Activated naive CD8-positive, alpha-beta T cell treated with anti-CD3 and anti-CD28 coated beads, Interleukin-2, amount 50 U/mL, for 16 hours (primary cell): ENCODE measurements around the gene ROBO3.

Experiments used
- DNase-seq: peaks from one replicate; pipeline ENCODE4 v3.0.0-alpha.2; 2020; ENCODE audit warnings: low read depth, low spot score

ROBO3 gene

DNA sequence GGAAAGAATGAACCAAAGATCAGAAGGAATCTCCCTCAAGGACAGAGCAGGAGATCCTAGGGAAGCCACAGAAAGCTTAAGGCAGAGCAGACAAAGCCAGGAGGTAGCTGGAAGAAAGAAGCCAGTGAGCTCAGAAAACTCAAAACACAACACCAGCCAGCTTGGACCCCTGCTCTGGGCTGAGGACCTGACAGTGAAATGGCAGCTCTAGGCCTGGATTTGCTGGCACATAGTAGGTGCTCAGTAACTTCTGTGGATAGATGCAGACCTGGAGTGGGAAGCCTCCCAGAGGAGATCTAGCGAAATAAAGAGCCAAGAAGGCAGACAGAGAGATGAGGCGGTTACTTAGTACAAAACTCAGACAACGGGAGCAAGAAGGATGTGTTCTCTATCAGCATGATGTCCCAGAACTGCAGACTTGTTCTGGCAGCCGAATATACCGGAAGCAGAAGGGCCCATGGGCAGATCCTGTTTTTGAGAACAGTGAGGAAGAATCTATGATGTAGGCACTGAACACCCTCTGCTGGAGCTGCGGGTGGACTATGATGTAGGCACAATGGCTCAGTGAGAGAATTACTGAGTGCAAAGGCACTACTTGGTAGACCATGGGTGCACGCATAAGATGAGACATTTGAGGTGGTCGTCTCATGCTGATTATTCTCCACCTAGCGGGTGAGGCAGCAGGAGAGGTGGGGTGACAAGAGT lies 27.7 kb downstream of the ROBO3 start:
- DNase-seq: no peak

DNA sequence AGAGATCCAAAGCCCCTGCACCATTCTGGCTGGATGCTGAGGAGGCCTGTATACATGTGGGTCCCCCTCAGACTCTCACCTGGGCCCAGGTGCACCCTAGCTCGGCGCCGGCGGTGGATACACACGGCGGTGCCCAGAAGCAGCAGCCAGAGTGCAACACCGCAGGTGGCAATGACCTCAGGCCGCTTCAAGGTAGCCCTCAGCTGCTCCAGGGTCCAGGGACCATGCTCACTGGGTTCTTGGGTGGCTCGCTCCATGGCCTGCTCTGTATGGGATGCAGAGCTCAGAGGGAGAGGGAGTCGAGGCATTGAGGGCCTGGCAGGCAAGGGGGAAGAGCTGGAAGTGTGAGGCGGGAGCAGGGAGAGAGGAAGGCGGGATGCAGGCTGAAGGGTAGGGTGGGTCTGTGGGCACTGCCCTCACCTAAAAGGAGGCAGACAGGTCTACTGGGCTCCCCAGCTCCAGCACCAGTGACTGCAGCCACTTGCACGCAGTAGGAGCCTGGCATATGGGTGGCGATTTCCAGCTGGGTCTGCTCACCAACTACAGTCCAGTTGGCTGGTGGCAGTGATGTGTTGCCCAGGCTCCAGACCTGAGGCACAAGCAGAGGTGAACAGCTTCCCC lies 28.7 kb downstream of the ROBO3 start:
- no peak for DNase-seq

DNA sequence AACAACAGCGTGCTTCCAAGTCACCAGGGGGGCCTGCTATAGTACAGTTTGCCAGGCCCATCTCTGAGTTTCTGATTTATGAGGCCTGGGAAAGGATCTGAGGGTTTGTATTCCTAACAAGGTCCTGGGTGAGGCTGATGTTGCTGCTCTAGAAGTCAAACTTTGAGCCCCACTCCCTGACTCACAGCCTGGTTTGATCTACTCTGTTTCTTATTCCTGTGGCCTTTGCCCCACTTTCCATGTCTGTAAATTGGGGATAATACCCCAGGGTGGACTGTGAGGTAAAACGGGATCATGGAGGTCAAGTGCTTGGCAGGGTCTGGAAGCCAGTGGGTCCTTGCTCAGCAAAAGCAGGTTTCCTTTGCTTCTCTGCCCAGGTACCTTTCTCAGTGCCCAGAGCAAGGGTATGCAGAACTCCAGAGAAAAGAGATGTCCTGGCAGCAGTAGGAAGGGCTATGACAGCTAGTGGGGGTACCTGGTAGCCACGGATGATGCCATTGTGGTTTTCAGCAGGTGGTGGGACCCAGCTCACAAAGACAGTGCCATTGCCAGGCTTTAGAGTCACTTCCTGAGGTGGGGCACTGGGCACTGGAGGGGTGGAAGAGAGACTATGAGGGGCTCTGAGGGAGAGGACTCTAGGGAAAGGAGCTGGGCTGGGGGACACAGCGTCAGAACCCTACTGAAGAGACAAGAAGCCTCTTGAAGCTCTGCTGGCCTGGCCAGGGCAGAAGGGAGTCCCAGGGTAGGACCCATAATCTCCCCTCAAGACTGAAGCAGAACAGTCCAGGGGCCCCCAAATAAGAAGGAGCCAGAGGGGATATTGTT lies 29.6 kb downstream of the ROBO3 start:
- DNase-seq: no peak

DNA sequence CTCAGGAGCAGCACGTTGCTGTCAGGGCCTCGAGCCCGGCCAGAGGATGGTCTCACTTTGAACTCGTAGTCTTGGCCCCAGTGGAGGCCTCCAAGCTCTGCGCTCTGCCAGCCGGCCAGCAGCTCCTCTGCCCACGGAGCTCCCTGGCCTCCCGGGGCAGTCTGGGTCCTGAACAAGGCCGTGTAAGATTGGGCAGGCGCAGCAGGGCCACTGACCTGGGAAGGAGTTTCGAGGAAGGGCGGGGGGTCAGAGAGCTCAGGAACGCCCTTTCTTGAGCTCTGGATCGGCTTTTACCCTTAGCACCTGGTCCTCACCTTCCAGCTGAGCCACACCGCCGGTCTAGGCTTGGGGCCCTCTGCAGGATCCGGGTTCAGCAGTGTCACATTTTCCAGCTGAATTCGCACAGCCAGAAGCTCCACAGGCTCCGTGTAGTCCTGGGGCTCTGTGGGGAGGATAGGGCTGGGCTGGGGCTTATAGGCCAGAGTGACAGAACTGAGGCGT lies 30.3 kb downstream of the ROBO3 start:
- no peak for DNase-seq

DNA sequence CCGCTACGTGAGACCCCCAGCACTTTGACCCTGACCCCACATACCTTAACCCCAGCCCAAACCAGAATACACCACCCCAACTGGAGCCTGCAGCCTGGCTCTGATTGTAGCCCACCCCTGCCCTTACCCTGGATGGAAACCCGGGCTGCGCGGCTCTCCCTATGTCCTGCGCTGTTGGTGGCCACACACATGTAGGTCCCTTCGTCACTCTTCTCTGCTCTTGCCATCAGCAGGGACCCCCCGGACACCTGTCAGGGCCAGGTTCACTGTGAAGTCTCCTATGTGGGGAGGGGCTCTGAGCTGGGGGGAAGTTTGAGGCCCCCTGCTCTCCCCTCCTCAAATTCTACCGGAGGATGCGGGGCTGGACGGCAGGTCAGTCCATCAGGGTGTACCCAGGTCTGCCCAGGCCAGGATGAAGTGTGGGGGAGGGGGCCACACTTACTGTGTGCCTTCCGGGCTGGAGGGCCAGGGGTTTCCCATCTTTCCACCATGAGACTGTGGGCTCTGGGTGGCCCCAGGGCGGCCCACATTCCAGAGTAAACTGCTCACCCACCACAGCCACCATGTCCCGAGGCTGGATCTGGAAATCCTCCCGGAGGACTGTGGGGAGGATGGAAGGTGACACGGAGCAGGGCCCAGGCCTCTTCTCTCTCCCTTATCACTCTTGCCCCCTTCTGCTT lies 31.0 kb downstream of the ROBO3 start:
- DNase-seq: no peak

DNA sequence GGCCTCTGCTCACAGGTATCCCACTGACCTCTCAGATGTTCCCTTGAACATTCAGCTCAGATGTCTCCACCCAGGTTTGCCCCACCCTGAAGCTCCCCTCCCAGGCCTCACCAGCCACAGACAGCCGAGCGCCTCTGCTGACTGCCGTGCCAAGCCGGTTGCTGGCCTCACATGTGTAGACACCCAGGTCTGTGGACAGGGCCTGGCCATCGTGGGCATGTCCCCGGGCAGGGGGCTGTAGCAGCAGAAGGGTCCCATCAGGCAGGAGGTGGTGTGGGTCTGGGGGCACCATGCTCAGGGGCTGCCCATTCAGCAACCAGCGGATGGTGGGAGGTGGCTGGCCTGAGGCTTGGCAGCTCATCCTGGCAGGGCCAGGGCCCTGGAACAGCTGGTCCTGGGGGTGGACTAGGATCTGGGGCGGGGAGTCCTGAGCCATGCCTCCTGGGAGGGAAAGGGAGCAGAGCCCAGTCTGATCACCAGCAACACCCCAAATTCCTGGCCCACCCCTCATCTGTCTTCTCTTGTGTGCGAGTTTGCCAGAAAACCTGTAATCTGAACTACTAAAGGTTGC lies 31.7 kb downstream of the ROBO3 start:
- DNase-seq: no peak

DNA sequence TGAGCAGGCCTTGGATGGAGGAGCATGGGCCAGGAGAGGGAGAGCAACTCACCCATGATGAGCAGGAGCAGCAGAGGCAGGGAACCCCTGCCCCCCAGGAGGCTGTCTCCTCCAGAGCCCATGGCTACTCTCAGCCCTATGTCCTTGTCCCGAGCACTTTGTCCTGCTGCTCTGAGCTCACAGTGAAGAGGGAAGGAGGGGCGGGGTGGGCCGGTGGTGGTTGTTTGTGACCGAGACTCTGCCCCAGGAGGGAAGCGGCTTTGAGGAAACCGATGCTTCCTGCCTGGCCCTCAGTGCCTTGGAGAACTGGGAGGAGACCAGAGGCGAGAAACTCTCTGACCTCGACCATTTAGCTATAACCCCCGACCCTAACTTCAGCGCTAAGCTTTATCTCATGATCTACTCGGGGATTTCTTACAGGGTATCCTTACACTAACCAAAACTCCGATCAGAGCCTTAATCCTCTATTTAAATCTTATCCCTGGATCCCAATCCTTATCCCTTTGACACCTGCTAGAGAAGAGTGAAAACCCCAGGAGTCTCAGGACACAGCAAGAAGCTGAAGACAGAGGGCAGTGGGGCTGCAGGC lies 32.5 kb downstream of the ROBO3 start, which contains the start of gene ROBO4:
Gene ROBO4, minus strand, starts transcription at position 192 of the 589 bp plus-strand sequence. Its CDS starts 70 bp downstream, at position 122.
- no peak for DNase-seq

DNA sequence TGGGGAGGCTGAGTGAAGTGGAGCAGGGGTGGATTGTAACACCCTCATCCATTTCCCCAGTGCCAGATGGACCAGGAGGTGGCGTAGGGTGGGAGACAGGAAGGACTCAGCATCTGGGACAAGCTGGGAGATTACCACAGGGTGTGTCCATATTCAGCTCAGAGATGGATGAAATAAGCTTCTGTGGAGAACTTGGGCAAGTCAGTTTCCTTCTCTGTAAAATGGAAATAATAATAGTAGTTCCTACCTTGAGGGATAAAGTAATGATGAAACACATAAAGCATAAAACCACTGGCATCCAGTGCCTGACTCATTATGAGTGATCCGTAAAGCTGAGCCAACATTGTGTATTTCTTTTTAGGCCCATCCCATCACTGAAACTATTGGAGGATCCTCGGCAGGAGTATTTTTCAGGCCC lies 33.0 kb downstream of the ROBO3 start:
- DNase-seq: no peak

DNA sequence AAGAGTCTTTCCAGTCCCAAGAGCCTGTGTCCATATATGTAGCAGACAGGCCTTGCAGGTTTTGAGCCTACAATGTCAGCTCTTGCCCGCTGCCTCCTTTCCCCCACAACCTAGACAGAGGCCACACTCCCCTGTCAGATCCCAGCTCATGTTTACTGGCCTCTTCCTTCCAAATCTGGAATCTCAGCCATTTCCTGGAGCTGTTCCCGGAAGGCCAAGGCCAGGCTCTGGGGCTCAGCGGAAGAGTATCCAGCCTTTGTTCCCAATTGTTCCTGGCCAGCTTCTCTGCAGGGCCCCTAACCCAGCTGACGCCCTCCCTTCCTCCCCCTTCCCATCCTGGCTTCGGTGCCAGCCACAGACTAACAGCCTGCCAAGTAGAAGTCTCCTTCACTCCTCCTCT lies 33.5 kb downstream of the ROBO3 start:
- no peak for DNase-seq

DNA sequence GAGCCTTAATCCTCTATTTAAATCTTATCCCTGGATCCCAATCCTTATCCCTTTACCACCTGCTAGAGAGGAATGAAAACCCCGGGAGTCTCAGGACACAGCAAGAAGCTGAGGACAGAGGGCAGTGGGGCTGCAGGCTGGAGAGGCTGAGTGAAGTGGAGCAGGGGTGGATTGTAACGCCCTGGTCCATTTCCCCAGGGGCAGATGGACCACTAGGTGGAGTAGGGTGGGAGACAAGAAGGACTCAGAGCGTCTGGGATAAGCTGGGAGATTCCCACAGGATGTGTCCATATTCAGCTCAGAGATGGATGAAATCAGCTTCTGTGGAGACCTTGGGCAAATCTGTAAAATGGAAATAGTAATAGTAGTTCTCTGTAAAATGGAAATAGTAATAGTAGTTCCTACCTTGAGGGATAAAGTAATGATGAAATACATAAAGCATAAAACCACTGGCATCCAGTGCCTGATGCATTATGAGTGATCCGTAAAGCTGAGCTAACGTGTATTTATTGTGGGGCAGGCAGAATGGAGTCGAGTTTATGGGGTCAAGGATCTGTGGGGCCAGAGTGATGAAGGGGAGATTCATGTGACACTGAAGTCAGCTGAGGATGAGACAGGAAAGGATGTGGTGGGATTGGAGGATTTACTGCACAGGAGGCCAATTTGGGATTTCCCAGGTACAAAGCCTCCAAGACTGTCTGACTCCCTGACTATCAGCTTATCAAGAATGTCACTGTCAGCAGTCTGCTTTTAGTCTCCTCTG lies 34.3 kb downstream of the ROBO3 start:
- no peak for DNase-seq

DNA sequence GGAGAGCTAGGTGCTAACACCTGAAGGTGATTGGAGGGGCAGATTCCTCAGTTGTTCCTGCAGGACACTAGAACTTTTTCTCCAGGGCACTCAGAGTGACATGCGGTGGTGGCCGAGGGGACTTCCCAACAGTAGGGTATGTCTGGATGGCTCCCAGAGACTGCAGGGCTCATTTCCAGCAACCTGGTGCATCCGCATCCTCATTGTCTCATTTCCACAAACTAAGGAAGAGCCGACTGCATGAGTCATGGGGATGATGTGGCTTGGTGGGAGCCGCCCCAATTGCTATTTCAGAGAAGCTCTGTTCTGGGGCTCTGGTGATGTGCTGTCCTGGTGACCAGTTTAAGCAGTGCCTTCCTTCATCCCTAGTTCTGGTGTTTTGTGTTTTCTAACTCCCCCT lies 35.2 kb downstream of the ROBO3 start:
- DNase-seq: no peak

DNA sequence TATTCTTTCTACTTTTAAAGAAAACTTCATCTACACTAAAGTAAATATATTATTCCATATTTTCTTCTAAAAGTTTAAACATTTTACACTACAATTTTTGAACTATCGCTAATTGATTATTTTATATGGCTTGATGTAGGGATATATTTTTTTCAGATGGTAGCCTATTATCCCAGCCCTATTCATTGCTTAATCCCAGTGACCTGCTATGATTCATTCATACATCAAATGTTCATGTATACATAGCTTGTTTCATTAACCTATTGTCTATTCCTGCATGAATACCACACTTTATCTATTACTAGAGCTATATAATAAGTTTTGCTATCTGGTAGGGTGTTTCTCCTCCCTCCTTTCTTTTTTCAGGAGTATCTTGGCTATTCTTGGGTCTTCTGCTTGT lies 37.4 kb downstream of the ROBO3 start:
- DNase-seq: no peak

DNA sequence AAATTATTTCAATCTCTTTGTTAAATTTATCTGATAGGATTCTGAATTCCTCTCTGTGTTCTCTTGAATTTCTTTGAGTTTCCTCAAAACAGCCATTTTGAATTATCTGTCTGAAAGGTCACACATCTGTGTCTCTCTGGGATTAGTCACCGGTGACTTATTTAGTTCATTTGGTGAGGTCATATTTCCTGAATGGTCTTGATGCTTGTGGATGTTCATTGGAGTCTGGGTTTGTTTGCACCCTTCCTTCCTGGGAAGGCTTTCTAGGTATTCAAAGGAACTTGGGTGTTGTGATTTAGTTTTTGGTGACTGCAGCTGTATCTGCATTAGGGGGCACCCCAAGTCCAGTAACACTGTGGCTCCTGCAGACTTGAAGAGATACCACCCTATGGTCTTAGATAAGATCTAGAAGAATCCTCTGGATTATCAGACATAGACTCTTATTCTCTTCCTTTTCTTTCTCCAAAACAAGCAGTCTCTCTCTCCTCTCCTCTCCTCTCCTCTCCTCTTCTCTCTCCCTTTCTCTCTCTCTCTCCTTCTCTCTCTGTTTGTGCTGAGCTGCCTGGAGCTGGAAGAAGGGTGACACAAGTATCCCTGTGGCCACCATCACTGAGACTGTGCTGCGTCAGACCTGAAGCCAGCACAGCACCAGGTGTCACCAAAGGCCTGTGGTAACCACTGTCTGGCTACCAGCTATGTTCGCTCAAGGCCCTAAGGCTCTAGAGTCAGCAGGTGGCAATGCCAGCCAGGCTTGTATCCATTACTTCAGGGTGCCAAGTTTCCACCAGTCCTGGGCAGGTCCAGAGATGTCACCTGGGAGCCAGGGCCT lies 50.5 kb downstream of the ROBO3 start:
- DNase-seq: no peak

DNA sequence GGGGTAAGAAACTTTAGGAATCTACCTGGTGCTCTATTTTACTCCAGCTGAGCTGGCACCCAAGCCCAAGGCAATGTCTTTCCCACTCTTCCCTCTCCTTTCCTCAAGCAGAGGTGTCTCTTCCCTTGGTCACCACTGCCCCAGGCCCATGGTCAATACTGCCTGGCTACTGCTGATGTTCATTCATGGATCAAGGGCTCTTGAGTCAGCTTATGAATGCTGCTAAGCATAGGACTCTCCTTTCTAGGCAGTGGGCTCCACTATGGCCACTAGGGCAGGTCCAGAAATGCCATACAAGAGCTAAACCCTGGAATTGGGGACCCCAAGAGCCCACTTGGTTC lies 51.1 kb downstream of the ROBO3 start:
- DNase-seq: no peak

DNA sequence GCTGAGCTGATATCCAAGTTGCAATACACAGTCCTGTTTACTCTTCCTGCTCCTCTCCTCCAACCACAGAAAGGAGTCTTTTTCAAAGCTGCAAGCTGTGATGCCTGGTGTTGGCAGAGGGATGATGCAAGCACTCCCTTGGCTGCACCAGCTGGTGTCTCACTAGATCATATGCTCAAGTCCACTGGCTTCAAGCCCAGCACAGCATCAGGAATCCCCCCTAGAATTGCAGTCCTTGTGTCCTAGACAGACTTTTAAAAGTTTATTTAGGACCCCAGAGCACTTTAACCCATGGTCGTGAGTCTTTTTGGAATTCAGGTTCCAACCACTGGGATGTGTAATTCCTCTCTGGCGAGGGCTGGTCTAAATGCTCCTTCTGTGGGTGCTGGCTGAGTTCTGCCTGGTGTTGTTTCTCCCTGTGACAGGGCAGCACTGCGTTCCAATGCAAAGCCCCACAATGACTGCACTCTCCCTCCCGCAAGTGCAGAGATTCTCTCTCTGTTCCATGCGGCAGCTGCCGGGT lies 51.9 kb downstream of the ROBO3 start:
- no peak for DNase-seq

DNA sequence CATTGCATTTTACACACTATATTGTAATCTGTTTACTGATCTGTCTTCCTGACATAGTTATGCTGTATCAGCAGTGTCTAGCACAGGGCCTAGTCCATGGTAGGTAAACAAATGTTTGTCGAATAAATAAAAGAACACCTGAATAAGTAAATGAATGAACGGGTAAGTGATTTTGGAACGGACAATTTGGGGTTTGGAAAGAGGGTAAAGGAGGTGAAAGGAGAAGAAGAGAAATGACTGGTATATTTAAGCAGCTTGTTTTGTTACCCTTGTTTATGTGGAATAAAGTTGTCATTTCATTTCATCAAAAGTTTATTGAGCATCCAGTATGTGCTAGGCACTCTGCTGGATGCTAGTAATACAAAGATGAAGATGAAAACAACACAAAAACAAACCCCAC lies 53.7 kb downstream of the ROBO3 start, which contains the start of gene HEPN1:
Gene HEPN1, plus strand, starts transcription at position 301 of the 400 bp plus-strand sequence.
- DNase-seq: no peak

DNA sequence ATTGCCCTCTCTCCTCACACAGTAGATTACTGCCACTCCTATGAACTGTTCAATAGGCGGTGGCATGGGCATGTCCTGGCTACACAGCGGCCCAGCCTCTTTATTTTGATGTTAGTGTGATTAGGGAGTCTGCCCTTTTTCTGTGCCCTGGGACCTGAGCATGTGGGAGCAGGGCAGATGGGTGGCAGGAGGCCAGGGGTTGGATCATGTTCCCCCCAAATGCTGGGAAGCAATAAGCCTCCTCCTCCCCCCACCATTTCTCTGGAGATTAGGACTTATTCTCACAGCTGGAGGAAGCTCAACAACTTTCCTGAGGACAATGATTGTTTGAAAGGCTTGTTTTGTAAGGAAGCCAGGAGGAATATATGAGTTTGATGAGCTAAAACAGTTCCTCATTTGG lies 54.7 kb downstream of the ROBO3 start:
- no peak for DNase-seq

DNA sequence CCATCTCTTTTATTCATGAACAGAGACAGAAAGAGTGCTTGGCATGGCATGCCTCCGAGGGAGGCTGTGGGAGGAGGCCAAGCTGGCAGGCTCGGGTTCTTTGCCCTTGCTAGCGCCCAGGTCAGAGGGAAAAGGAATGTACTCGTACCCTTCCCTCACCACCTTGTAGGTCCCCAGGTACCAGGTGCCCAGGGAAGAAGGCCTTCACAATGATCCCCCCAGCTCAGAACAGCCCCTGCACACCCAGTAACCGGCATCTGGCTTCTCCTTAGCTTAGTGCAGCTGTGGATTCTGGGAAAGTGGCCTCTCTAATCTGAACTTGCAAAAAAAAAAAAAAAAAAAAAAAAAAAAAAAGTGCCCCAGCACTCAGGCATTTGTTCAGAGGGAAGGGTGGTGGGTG lies 55.1 kb downstream of the ROBO3 start:
- no peak for DNase-seq
